WTC11 (cell line): ENCODE results near the gene CEACAM16. TPM values are rescaled to one million over a fixed set of nuclear protein-coding genes. Genes with fewer than 3 reads are reported as not detected.
A peak's percentile ranks its signal among the peaks of the same experiment; 100 is the strongest.

ENCODE experiments used
- ATAC-seq: fragments of 200-7000 bp; cut with Tn5 transposase; 2 replicates; pipeline ENCODE4 v1.10.0; 2021; ENCODE audit warnings: mild to moderate bottlenecking, moderate library complexity
- CTCF ChIA-PET: fragments of 300-600 bp; sonication (Branson Sonifier 250); formaldehyde crosslinking; loops from one replicate; lab custom pipeline; 2021; ENCODE audit warnings: antibody characterized with exemption; lab: Charles Lee
- POLR2A ChIA-PET: fragments of 350-600 bp; sonication (Branson Sonifier 250); formaldehyde crosslinking; loops from one replicate; lab custom pipeline; 2021; ENCODE audit warnings: antibody characterized with exemption; lab: Charles Lee
- DNase-seq: peaks from one replicate; pipeline ENCODE4 v3.0.0; 2021; ENCODE audit warnings: low spot score
- H3K27ac Mint-ChIP-seq: 2 replicates; pipeline ENCODE4 v1.8.0; 2021; ENCODE audit warnings: mixed read lengths
- H3K27me3 Mint-ChIP-seq: 2 replicates; pipeline ENCODE4 v1.8.0; 2021; ENCODE audit warnings: low read depth, mild to moderate bottlenecking, moderate library complexity, mixed read lengths
- H3K36me3 Mint-ChIP-seq: 2 replicates; pipeline ENCODE4 v1.8.0; 2021; ENCODE audit warnings: mixed read lengths
- H3K4me1 Mint-ChIP-seq: 2 replicates; pipeline ENCODE4 v1.8.0; 2022; ENCODE audit warnings: mixed read lengths
- H3K4me3 Mint-ChIP-seq: 2 replicates; pipeline ENCODE4 v1.8.0; 2021; ENCODE audit warnings: mild to moderate bottlenecking, moderate library complexity, mixed read lengths
- H3K9me3 Mint-ChIP-seq: 2 replicates; pipeline ENCODE4 v1.8.0; 2021; ENCODE audit warnings: mixed read lengths
- AFF4 ChIP-seq: sonication (generic); formaldehyde crosslinking; IDR thresholded peaks from 2 replicates; pipeline ENCODE4 v1.8.1; 2023; ENCODE audit warnings: mild to moderate bottlenecking, missing genetic modification reagents, borderline replicate concordance
- CBFB ChIP-seq: sonication (generic); formaldehyde crosslinking; IDR thresholded peaks from 2 replicates; pipeline ENCODE4 v1.8.1; 2022; ENCODE audit warnings: mild to moderate bottlenecking, low read depth, missing genetic modification reagents
- CREM ChIP-seq: sonication (generic); formaldehyde crosslinking; IDR thresholded peaks from 2 replicates; pipeline ENCODE4 v1.8.1; 2022; ENCODE audit warnings: mild to moderate bottlenecking, missing genetic modification reagents, moderate library complexity
- ETV6 ChIP-seq: sonication (generic); formaldehyde crosslinking; IDR thresholded peaks from 2 replicates; pipeline ENCODE4 v1.8.1; 2022; ENCODE audit warnings: mild to moderate bottlenecking, missing genetic modification reagents
- GRHL2 ChIP-seq: fragments of 250-450 bp; sonication (Bioruptor Pico); IDR thresholded peaks from 2 replicates; pipeline ENCODE4 v1.8.0; 2022; ENCODE audit warnings: mild to moderate bottlenecking, moderate library complexity; ENCODE audit not compliant: insufficient replicate concordance, severe bottlenecking
- RELA ChIP-seq: sonication (generic); formaldehyde crosslinking; IDR thresholded peaks from 2 replicates; pipeline ENCODE4 v1.8.1; 2022; ENCODE audit warnings: missing genetic modification reagents, mild to moderate bottlenecking, borderline replicate concordance
- ZNF232 ChIP-seq: sonication (generic); formaldehyde crosslinking; IDR thresholded peaks from 2 replicates; pipeline ENCODE4 v1.8.0; 2022; ENCODE audit warnings: mild to moderate bottlenecking, missing genetic modification reagents
- total RNA-seq: library from RNA; stranded (reverse); gene quantifications from 3 replicates; pipeline ENCODE4 v1.2.3, GENCODE V29; 2021
- TF ChIP-seq, protein P1 (sequence below): fragments of 250-450 bp; sonication (Bioruptor Pico); IDR thresholded peaks from 2 replicates; pipeline ENCODE4 v1.9.0; 2021; ENCODE audit warnings: mild to moderate bottlenecking
- TF ChIP-seq, protein P2 (sequence below): fragments of 250-450 bp; sonication (Bioruptor Pico); IDR thresholded peaks from 2 replicates; pipeline ENCODE4 v1.9.0; 2021; ENCODE audit warnings: mild to moderate bottlenecking, borderline replicate concordance

Gene CEACAM16
- total RNA-seq, 1 experiment from 2014 or later, result not detected

GRCh38 chr19:44752816-44753625 lies 54.1 kb downstream of the CEACAM16 start:
- DNase-seq (peak; percentile 72), ATAC-seq (peak; percentile 27)
- POLR2A ChIA-PET, result interaction anchor here (0.8 to 2.1 kb wide), 3 partner anchors 16 to 322 kb away, joined by 3 to 4 read pairs (median 3); no protein-coding TSS in a partner anchor
- Mint-ChIP-seq H3K27ac (no peak overlapping the region), H3K36me3 (no peaks in the 10 kb centered on the region), H3K9me3 (no peaks in the 10 kb centered on the region), H3K27me3 (peaks cover 87% of the 10 kb centered on the region), H3K4me3 (peak overlapping the region; percentile 71), H3K4me1 (peaks cover 30% of the 10 kb centered on the region)
- TF ChIP-seq CREM (0 out of 2 replicates have a peak, but pooled peaks have one; percentile 30), ETV6 (CRISPR knock-in tag) (peak; percentile 47; the same call in 1 of the 2 replicates)
- TF ChIP-seq, protein P1, sequence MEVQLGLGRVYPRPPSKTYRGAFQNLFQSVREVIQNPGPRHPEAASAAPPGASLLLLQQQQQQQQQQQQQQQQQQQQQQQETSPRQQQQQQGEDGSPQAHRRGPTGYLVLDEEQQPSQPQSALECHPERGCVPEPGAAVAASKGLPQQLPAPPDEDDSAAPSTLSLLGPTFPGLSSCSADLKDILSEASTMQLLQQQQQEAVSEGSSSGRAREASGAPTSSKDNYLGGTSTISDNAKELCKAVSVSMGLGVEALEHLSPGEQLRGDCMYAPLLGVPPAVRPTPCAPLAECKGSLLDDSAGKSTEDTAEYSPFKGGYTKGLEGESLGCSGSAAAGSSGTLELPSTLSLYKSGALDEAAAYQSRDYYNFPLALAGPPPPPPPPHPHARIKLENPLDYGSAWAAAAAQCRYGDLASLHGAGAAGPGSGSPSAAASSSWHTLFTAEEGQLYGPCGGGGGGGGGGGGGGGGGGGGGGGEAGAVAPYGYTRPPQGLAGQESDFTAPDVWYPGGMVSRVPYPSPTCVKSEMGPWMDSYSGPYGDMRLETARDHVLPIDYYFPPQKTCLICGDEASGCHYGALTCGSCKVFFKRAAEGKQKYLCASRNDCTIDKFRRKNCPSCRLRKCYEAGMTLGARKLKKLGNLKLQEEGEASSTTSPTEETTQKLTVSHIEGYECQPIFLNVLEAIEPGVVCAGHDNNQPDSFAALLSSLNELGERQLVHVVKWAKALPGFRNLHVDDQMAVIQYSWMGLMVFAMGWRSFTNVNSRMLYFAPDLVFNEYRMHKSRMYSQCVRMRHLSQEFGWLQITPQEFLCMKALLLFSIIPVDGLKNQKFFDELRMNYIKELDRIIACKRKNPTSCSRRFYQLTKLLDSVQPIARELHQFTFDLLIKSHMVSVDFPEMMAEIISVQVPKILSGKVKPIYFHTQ (CRISPR knock-in tag), result no peak
- CTCF ChIA-PET, result interaction anchor here (0.6 to 5.3 kb wide), 10 partner anchors 11 to 93 kb away, joined by 3 to 54 read pairs (median 5); partner anchors contain the start of gene NECTIN2

- Mint-ChIP-seq H3K27ac (no peak overlapping the region), H3K27me3 (peaks cover 87% of the 10 kb centered on the region), H3K4me1 (peaks cover 32% of the 10 kb centered on the region), H3K36me3 (no peaks in the 10 kb centered on the region), H3K4me3 (peak overlapping the region; percentile 71), H3K9me3 (no peaks in the 10 kb centered on the region)
- DNase-seq, result no peak
- CTCF ChIA-PET, result interaction anchor here (0.8 to 5.3 kb wide), 9 partner anchors 12 to 92 kb away, joined by 3 to 54 read pairs (median 4); partner anchors contain the start of gene NECTIN2
- TF ChIP-seq, protein P2, sequence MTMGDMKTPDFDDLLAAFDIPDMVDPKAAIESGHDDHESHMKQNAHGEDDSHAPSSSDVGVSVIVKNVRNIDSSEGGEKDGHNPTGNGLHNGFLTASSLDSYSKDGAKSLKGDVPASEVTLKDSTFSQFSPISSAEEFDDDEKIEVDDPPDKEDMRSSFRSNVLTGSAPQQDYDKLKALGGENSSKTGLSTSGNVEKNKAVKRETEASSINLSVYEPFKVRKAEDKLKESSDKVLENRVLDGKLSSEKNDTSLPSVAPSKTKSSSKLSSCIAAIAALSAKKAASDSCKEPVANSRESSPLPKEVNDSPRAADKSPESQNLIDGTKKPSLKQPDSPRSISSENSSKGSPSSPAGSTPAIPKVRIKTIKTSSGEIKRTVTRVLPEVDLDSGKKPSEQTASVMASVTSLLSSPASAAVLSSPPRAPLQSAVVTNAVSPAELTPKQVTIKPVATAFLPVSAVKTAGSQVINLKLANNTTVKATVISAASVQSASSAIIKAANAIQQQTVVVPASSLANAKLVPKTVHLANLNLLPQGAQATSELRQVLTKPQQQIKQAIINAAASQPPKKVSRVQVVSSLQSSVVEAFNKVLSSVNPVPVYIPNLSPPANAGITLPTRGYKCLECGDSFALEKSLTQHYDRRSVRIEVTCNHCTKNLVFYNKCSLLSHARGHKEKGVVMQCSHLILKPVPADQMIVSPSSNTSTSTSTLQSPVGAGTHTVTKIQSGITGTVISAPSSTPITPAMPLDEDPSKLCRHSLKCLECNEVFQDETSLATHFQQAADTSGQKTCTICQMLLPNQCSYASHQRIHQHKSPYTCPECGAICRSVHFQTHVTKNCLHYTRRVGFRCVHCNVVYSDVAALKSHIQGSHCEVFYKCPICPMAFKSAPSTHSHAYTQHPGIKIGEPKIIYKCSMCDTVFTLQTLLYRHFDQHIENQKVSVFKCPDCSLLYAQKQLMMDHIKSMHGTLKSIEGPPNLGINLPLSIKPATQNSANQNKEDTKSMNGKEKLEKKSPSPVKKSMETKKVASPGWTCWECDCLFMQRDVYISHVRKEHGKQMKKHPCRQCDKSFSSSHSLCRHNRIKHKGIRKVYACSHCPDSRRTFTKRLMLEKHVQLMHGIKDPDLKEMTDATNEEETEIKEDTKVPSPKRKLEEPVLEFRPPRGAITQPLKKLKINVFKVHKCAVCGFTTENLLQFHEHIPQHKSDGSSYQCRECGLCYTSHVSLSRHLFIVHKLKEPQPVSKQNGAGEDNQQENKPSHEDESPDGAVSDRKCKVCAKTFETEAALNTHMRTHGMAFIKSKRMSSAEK (CRISPR knock-in tag), result no peak
- TF ChIP-seq ZNF232 (CRISPR knock-in tag), result no peak
- TF ChIP-seq GRHL2 (CRISPR knock-in tag), result no peak
- TF ChIP-seq CBFB (CRISPR knock-in tag), result no peak
- TF ChIP-seq RELA, result no peak
- TF ChIP-seq CREM, result 0 out of 2 replicates have a peak, but pooled peaks have one; percentile 7
- TF ChIP-seq AFF4 (CRISPR knock-in tag), result no peak
- no peak for ATAC-seq
- POLR2A ChIA-PET, result interaction anchor here (0.8 to 2.1 kb wide), 3 partner anchors 12 to 321 kb away, joined by 3 to 4 read pairs (median 3); no protein-coding TSS in a partner anchor
Measured at GRCh38 chr19:44753626-44753931, 54.6 kb downstream of the CEACAM16 start.
